ENCODE results near the gene ZNF639.

DNA sequence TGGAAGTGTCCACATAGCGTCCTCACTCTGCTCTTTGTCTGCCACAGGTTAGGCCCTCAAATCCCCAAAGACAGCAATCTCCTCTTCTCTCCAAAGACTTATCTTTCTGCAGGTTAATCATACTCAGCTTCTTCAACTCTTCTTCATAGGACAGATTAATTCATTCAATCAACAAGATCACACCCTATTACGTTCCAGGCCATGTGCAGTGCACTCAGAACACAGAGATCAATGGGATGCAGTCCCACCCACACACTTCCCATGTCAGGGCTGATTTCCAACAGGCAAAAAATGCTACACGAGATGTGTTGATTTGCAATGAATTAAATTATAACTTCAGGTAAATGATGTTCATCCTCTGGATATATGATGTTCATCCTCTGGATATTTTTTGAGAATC lies 33.5 kb upstream of the ZNF639 start:
- TF ChIP-seq CTCF (conservative IDR thresholded peaks at IDR 0.05; ENCODE audit: low read depth in 2 of 2) (no peak), POLR2AphosphoS5 (IDR thresholded peaks at IDR 0.05; ENCODE audit: low read depth) (no peak), ZNF331 (CRISPR knock-in tag; IDR thresholded peaks at IDR 0.05; ENCODE audit: low read depth) (no peak), EZH2 (IDR thresholded peaks at IDR 0.05; ENCODE audit: low read depth, unreplicated experiment) (no peak), JUNB (IDR thresholded peaks at IDR 0.05; ENCODE audit: unreplicated experiment) (no peak), REST (IDR thresholded peaks at IDR 0.05; ENCODE audit: unreplicated experiment) (no peak), CREB1 (CRISPR knock-in tag; IDR thresholded peaks at IDR 0.05; ENCODE audit: low read depth) (no peak), NANOG (IDR thresholded peaks at IDR 0.05; ENCODE audit: borderline replicate concordance) (no peak), ZNF114 (CRISPR knock-in tag; IDR thresholded peaks at IDR 0.05) (no peak), STAT1 (IDR thresholded peaks at IDR 0.05; ENCODE audit: unreplicated experiment) (no peak), EZH2phosphoT487 (IDR thresholded peaks at IDR 0.05; ENCODE audit: unreplicated experiment) (no peak)
- TF ChIP-seq, protein P1, sequence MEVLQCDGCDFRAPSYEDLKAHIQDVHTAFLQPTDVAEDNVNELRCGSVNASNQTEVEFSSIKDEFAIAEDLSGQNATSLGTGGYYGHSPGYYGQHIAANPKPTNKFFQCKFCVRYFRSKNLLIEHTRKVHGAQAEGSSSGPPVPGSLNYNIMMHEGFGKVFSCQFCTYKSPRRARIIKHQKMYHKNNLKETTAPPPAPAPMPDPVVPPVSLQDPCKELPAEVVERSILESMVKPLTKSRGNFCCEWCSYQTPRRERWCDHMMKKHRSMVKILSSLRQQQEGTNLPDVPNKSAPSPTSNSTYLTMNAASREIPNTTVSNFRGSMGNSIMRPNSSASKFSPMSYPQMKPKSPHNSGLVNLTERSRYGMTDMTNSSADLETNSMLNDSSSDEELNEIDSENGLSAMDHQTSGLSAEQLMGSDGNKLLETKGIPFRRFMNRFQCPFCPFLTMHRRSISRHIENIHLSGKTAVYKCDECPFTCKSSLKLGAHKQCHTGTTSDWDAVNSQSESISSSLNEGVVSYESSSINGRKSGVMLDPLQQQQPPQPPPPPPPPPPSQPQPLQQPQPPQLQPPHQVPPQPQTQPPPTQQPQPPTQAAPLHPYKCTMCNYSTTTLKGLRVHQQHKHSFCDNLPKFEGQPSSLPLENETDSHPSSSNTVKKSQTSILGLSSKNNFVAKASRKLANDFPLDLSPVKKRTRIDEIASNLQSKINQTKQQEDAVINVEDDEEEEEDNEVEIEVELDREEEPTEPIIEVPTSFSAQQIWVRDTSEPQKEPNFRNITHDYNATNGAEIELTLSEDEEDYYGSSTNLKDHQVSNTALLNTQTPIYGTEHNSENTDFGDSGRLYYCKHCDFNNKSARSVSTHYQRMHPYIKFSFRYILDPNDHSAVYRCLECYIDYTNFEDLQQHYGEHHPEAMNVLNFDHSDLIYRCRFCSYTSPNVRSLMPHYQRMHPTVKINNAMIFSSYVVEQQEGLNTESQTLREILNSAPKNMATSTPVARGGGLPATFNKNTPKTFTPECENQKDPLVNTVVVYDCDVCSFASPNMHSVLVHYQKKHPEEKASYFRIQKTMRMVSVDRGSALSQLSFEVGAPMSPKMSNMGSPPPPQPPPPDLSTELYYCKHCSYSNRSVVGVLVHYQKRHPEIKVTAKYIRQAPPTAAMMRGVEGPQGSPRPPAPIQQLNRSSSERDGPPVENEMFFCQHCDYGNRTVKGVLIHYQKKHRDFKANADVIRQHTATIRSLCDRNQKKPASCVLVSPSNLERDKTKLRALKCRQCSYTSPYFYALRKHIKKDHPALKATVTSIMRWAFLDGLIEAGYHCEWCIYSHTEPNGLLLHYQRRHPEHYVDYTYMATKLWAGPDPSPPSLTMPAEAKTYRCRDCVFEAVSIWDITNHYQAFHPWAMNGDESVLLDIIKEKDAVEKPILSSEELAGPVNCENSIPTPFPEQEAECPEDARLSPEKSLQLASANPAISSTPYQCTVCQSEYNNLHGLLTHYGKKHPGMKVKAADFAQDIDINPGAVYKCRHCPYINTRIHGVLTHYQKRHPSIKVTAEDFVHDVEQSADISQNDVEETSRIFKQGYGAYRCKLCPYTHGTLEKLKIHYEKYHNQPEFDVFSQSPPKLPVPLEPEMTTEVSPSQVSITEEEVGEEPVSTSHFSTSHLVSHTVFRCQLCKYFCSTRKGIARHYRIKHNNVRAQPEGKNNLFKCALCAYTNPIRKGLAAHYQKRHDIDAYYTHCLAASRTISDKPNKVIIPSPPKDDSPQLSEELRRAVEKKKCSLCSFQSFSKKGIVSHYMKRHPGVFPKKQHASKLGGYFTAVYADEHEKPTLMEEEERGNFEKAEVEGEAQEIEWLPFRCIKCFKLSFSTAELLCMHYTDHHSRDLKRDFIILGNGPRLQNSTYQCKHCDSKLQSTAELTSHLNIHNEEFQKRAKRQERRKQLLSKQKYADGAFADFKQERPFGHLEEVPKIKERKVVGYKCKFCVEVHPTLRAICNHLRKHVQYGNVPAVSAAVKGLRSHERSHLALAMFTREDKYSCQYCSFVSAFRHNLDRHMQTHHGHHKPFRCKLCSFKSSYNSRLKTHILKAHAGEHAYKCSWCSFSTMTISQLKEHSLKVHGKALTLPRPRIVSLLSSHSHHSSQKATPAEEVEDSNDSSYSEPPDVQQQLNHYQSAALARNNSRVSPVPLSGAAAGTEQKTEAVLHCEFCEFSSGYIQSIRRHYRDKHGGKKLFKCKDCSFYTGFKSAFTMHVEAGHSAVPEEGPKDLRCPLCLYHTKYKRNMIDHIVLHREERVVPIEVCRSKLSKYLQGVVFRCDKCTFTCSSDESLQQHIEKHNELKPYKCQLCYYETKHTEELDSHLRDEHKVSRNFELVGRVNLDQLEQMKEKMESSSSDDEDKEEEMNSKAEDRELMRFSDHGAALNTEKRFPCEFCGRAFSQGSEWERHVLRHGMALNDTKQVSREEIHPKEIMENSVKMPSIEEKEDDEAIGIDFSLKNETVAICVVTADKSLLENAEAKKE (CRISPR knock-in tag; IDR thresholded peaks at IDR 0.05), result no peak

All from GM23338 (cell line).